GM12872 (cell line): ENCODE measurements around the gene HARBI1.

Source experiments
- CTCF ChIP-seq: IDR thresholded peaks from 3 replicates; pipeline ENCODE4 v1.5.1; 2011; ENCODE audit warnings: low read depth, mild to moderate bottlenecking, low read length, moderate library complexity; ENCODE audit not compliant: insufficient read depth

The HARBI1 gene

GRCh38 chr11:46593550-46594373 is 23.3 kb downstream of the HARBI1 start, which contains the start of gene AMBRA1:
Gene AMBRA1 (minus strand): TSS chr11:46594023. CDS start chr11:46548380, 45,643 bp downstream.
- TF ChIP-seq CTCF: no peak

GRCh38 chr11:46590740-46591605 is 26.1 kb downstream of the HARBI1 start:
- TF ChIP-seq CTCF: no peak

GRCh38 chr11:46588915-46589314 is 28.1 kb downstream of the HARBI1 start:
- TF ChIP-seq CTCF: no peak

GRCh38 chr11:46588131-46588530 is 28.9 kb downstream of the HARBI1 start:
- TF ChIP-seq CTCF: no peak

- TF ChIP-seq CTCF: no peak
These were observed 34.4 kb downstream of the HARBI1 start for GRCh38 chr11:46582588-46582987.

- TF ChIP-seq CTCF: no peak
These were observed 40.0 kb downstream of the HARBI1 start for GRCh38 chr11:46577058-46577457.

- no peak for TF ChIP-seq CTCF
These were observed 42.4 kb downstream of the HARBI1 start for GRCh38 chr11:46574656-46575055.
